ENCODE results near the gene CRK. TPM values are rescaled to one million over a fixed set of nuclear protein-coding genes. Genes with fewer than 3 reads are reported as not detected.

The CRK gene
- total and polyA plus RNA-seq, 7 experiments from 2014 or later, result 16.9 to 29.0 (median 20.9) TPM

GRCh38 chr17:1462164-1463112, 6.4 kb upstream of the CRK start:
- intact Hi-C loops (cut with micrococcal nuclease), result loop anchor here in 1 of 2 donors (1.0 kb wide), 1 partner anchor 24 kb away; no protein-coding TSS in a partner anchor
- H3K27ac Mint-ChIP-seq, result peak overlapping the region; percentile 64 to 92 (median 85)

GRCh38 chr17:1461198-1461944, 5.3 kb upstream of the CRK start:
- H3K4me3 Mint-ChIP-seq, result peak overlapping the region in 8 of 10 donors; percentile 37 to 63 (median 53)
- CTCF ChIA-PET, result no interaction called here
- no peak for DNase-seq

More at GRCh38 chr17:1462164-1463112, 6.4 kb upstream of the CRK start:
- Histone ChIP-seq H3K4me3 (ENCODE audit: low read length) (no peak overlapping the region), H3K27ac (ENCODE audit: low read depth, low read length) (no peak overlapping the region), H3K9me3 (ENCODE audit: control insufficient read depth in 2 of 3, low read length in 3 of 3) (no peaks in the 10 kb centered on the region), H3K36me3 (ENCODE audit: control insufficient read depth in 2 of 3, insufficient read depth in 3 of 3, low read length in 3 of 3) (no peaks in the 10 kb centered on the region), H3K27me3 (ENCODE audit: control insufficient read depth in 2 of 2, insufficient read depth in 2 of 2, low read length in 2 of 2) (no peaks in the 10 kb centered on the region), H3K4me1 (ENCODE audit: control insufficient read depth in 2 of 2, insufficient read depth in 2 of 2, low read length in 2 of 2) (peaks cover 16 to 37% of the 10 kb centered on the region in 2 donors)
- ChIA-PET CTCF (interaction anchor here (1.2 to 1.6 kb wide), 2 partner anchors 12 to 53 kb away, joined by 3 to 7 read pairs; partner anchors contain the start of gene INPP5K), POLR2A (interaction anchor here (0.6 to 1.9 kb wide), 7 partner anchors 19 to 63 kb away, joined by 3 to 7 read pairs (median 3); partner anchors contain the start of genes INPP5K, MYO1C and YWHAE)
- Mint-ChIP-seq H3K36me3 (peaks cover 0 to 11% (median 0%) of the 10 kb centered on the region in 5 donors), H3K4me3 (peak overlapping the region; percentile 61 to 86 (median 81)), H3K27me3 (peaks cover 0 to 36% (median 4%) of the 10 kb centered on the region in 5 donors), H3K9me3 (no peaks in the 10 kb centered on the region), H3K4me1 (peaks cover 25 to 51% (median 38%) of the 10 kb centered on the region in 7 donors)
- no peak for ATAC-seq
- DNase-seq, result no peak

GRCh38 chr17:1460233-1460632, 4.2 kb upstream of the CRK start:
- Histone ChIP-seq H3K4me1 (ENCODE audit: control insufficient read depth in 2 of 2, insufficient read depth in 2 of 2, low read length in 2 of 2) (peaks cover 22 to 45% of the 10 kb centered on the region in 2 donors), H3K4me3 (ENCODE audit: low read length) (no peak overlapping the region), H3K27ac (ENCODE audit: low read depth, low read length) (no peak overlapping the region), H3K9me3 (ENCODE audit: control insufficient read depth in 2 of 3, low read length in 3 of 3) (no peaks in the 10 kb centered on the region), H3K36me3 (ENCODE audit: control insufficient read depth in 2 of 3, insufficient read depth in 3 of 3, low read length in 3 of 3) (peaks cover 0 to 7% (median 0%) of the 10 kb centered on the region in 3 experiments), H3K27me3 (ENCODE audit: control insufficient read depth in 2 of 2, insufficient read depth in 2 of 2, low read length in 2 of 2) (no peaks in the 10 kb centered on the region)
- Mint-ChIP-seq H3K9me3 (no peaks in the 10 kb centered on the region), H3K27ac (peak overlapping the region in 1 of 9 donors; percentile 19), H3K4me3 (peak overlapping the region in 1 of 10 donors; percentile 53), H3K36me3 (peaks cover 0 to 11% (median 0%) of the 10 kb centered on the region in 5 donors), H3K27me3 (peaks cover 0 to 40% (median 4%) of the 10 kb centered on the region in 5 donors), H3K4me1 (peaks cover 28 to 57% (median 43%) of the 10 kb centered on the region in 7 donors)
- DNase-seq, result no peak
- intact Hi-C loops (cut with micrococcal nuclease), result no loop called here
- ATAC-seq, result no peak
- POLR2A ChIA-PET, result interaction anchor here (0.6 to 2.0 kb wide), 2 partner anchors 27 to 195 kb away, joined by 3 to 5 read pairs; no protein-coding TSS in a partner anchor
- CTCF ChIA-PET, result interaction anchor here (1.3 kb wide), 1 partner anchor 95 kb away, joined by 3 read pairs; no protein-coding TSS in a partner anchor

More at GRCh38 chr17:1461198-1461944, 5.3 kb upstream of the CRK start:
- Mint-ChIP-seq H3K4me1 (peaks cover 28 to 57% (median 42%) of the 10 kb centered on the region in 7 donors), H3K9me3 (no peaks in the 10 kb centered on the region), H3K27me3 (peaks cover 0 to 39% (median 4%) of the 10 kb centered on the region in 5 donors), H3K27ac (peak overlapping the region in 5 of 9 donors; percentile 15 to 89 (median 73)), H3K36me3 (peaks cover 0 to 11% (median 0%) of the 10 kb centered on the region in 5 donors)
- POLR2A ChIA-PET, result interaction anchor here (1.1 to 2.0 kb wide), 2 partner anchors 26 to 54 kb away, joined by 3 to 5 read pairs; no protein-coding TSS in a partner anchor
- Histone ChIP-seq H3K27me3 (ENCODE audit: control insufficient read depth in 2 of 2, insufficient read depth in 2 of 2, low read length in 2 of 2) (no peaks in the 10 kb centered on the region), H3K36me3 (ENCODE audit: control insufficient read depth in 2 of 3, insufficient read depth in 3 of 3, low read length in 3 of 3) (no peaks in the 10 kb centered on the region), H3K4me3 (ENCODE audit: low read length) (no peak overlapping the region), H3K4me1 (ENCODE audit: control insufficient read depth in 2 of 2, insufficient read depth in 2 of 2, low read length in 2 of 2) (peaks cover 22 to 44% of the 10 kb centered on the region in 2 donors), H3K27ac (ENCODE audit: low read depth, low read length) (no peak overlapping the region), H3K9me3 (ENCODE audit: control insufficient read depth in 2 of 3, low read length in 3 of 3) (no peaks in the 10 kb centered on the region)
- intact Hi-C loops (cut with micrococcal nuclease), result no loop called here
- no peak for ATAC-seq

- no peaks in the 10 kb centered on the region for H3K9me3 Mint-ChIP-seq
- H3K27me3 ChIP-seq (ENCODE audit: control insufficient read depth in 2 of 2, insufficient read depth in 2 of 2, low read length in 2 of 2), result no peaks in the 10 kb centered on the region
- DNase-seq (peak in 7 of 9 donors; percentile 17 to 55 (median 27)), ATAC-seq (peak; percentile 22)
- peak overlapping the region; percentile 56 to 91 (median 86) for H3K27ac Mint-ChIP-seq
- H3K27me3 Mint-ChIP-seq, result peaks cover 0 to 18% (median 4%) of the 10 kb centered on the region in 5 donors
- peaks cover 18 to 32% of the 10 kb centered on the region in 2 donors for H3K4me1 ChIP-seq (ENCODE audit: control insufficient read depth in 2 of 2, insufficient read depth in 2 of 2, low read length in 2 of 2)
- H3K36me3 Mint-ChIP-seq, result peaks cover 0 to 7% (median 4%) of the 10 kb centered on the region in 5 donors
- H3K27ac ChIP-seq (ENCODE audit: low read depth, low read length), result peak overlapping the region; percentile 97
- intact Hi-C loops (cut with micrococcal nuclease), result loop anchor here in 1 of 2 donors (1.0 kb wide), 1 partner anchor 90 kb away; no protein-coding TSS in a partner anchor
- no peaks in the 10 kb centered on the region for H3K9me3 ChIP-seq (ENCODE audit: control insufficient read depth in 2 of 3, low read length in 3 of 3)
- peak overlapping the region; percentile 90 for H3K4me3 ChIP-seq (ENCODE audit: low read length)
- peaks cover 28 to 62% (median 47%) of the 10 kb centered on the region in 7 donors for H3K4me1 Mint-ChIP-seq
- peak overlapping the region; percentile 86 to 95 (median 88) for H3K4me3 Mint-ChIP-seq
- POLR2A ChIA-PET, result interaction anchor here (1.1 to 2.8 kb wide), 3 partner anchors 32 to 61 kb away, joined by 5 to 15 read pairs (median 7); partner anchors contain the start of genes INPP5K and YWHAE
- CTCF ChIA-PET, result interaction anchor here (0.5 to 0.7 kb wide), 2 partner anchors 31 to 60 kb away, joined by 3 read pairs; no protein-coding TSS in a partner anchor
- peaks cover 0 to 11% (median 0%) of the 10 kb centered on the region in 3 experiments for H3K36me3 ChIP-seq (ENCODE audit: control insufficient read depth in 2 of 3, insufficient read depth in 3 of 3, low read length in 3 of 3)
These were observed 688 bp downstream of the CRK start for GRCh38 chr17:1455291-1455796.

- ChIA-PET CTCF (no interaction called here), POLR2A (interaction anchor here (1.5 to 2.8 kb wide), 2 partner anchors 62 to 89 kb away, joined by 3 to 15 read pairs; partner anchors contain the start of gene INPP5K)
- peak overlapping the region; percentile 56 to 91 (median 83) for H3K27ac Mint-ChIP-seq
- Histone ChIP-seq H3K27me3 (ENCODE audit: control insufficient read depth in 2 of 2, insufficient read depth in 2 of 2, low read length in 2 of 2) (no peaks in the 10 kb centered on the region), H3K36me3 (ENCODE audit: control insufficient read depth in 2 of 3, insufficient read depth in 3 of 3, low read length in 3 of 3) (peaks cover 0 to 11% (median 0%) of the 10 kb centered on the region in 3 experiments), H3K4me1 (ENCODE audit: control insufficient read depth in 2 of 2, insufficient read depth in 2 of 2, low read length in 2 of 2) (peaks cover 18 to 29% of the 10 kb centered on the region in 2 donors), H3K4me3 (ENCODE audit: low read length) (peak overlapping the region; percentile 90), H3K9me3 (ENCODE audit: control insufficient read depth in 2 of 3, low read length in 3 of 3) (no peaks in the 10 kb centered on the region), H3K27ac (ENCODE audit: low read depth, low read length) (peak overlapping the region; percentile 97)
- H3K27me3 Mint-ChIP-seq, result peaks cover 0 to 11% (median 0%) of the 10 kb centered on the region in 5 donors
- DNase-seq (no peak), ATAC-seq (no peak)
- peak overlapping the region; percentile 86 to 95 (median 88) for H3K4me3 Mint-ChIP-seq
- H3K9me3 Mint-ChIP-seq, result no peaks in the 10 kb centered on the region
- H3K4me1 Mint-ChIP-seq, result peaks cover 24 to 58% (median 44%) of the 10 kb centered on the region in 7 donors
- H3K36me3 Mint-ChIP-seq, result peaks cover 0 to 5% (median 4%) of the 10 kb centered on the region in 5 donors
- intact Hi-C loops (cut with micrococcal nuclease), result no loop called here
These were observed 1.5 kb downstream of the CRK start for GRCh38 chr17:1454541-1454940.

Measured in naive thymus-derived CD4-positive, alpha-beta T cell (primary cell).